Measurements from ENCODE around the gene DYNC2H1. TPM values are rescaled to one million over a fixed set of nuclear protein-coding genes. Genes with fewer than 3 reads are reported as not detected.

Gene DYNC2H1
- total RNA-seq, 1 experiment from 2014 or later, result 12.4 TPM

- in situ Hi-C loops (cut with HindIII; ENCODE audit: low pct_unique_long_range_greater_than_20kb, low sequenced_read_pairs), result no loop called here
- Histone ChIP-seq H3K27me3 (ENCODE audit: control insufficient read depth, insufficient read depth, low read length) (no peaks in the 10 kb centered on the region), H3K36me3 (ENCODE audit: control insufficient read depth, insufficient read depth, low read length) (no peaks in the 10 kb centered on the region), H3K27ac (ENCODE audit: low read length) (no peak overlapping the region), H3K4me1 (ENCODE audit: control insufficient read depth, insufficient read depth, low read length) (no peaks in the 10 kb centered on the region), H3K9me3 (ENCODE audit: control insufficient read depth, insufficient read depth, low read depth, low read length) (no peaks in the 10 kb centered on the region), H3K4me3 (ENCODE audit: low read depth in 2 of 2, low read length in 2 of 2) (no peak overlapping the region)
- ChIA-PET CTCF (no interaction called here), POLR2A (no interaction called here)
- TF ChIP-seq SIN3A (IDR thresholded peaks at IDR 0.05; ENCODE audit: borderline replicate concordance, insufficient read depth, low read depth, low read length) (no peak), POLR2AphosphoS5 (IDR thresholded peaks at IDR 0.05; ENCODE audit: low read depth, low read length) (no peak), TCF7L2 (IDR thresholded peaks at IDR 0.05; ENCODE audit: low read depth, low read length) (no peak)
- intact Hi-C loops (cut with micrococcal nuclease; ENCODE audit: unreplicated experiment), result no loop called here
- DNase-seq (ENCODE audit: low read depth, low spot score), result no peak
- no TSS peak for BruUV-seq (replicated peaks)
- no peak for ATAC-seq
Observed at GRCh38 chr11:103407641-103408040, 298.4 kb downstream of the DYNC2H1 start.

GRCh38 chr11:103413266-103413888, 304.2 kb downstream of the DYNC2H1 start:
- no peak overlapping the region for H3K4me3 ChIP-seq (ENCODE audit: low read depth in 2 of 2, low read length in 2 of 2)
- DNase-seq (ENCODE audit: low read depth, low spot score) (no peak), ATAC-seq (no peak)
- H3K27ac ChIP-seq (ENCODE audit: low read length), result no peak overlapping the region
- H3K27me3 ChIP-seq (ENCODE audit: control insufficient read depth, insufficient read depth, low read length), result no peaks in the 10 kb centered on the region
- POLR2A ChIA-PET, result no interaction called here
- TF ChIP-seq TCF7L2 (IDR thresholded peaks at IDR 0.05; ENCODE audit: low read depth, low read length) (no peak), SIN3A (IDR thresholded peaks at IDR 0.05; ENCODE audit: borderline replicate concordance, insufficient read depth, low read depth, low read length) (no peak), CTCF (IDR thresholded peaks at IDR 0.05) (no peak)
- no peaks in the 10 kb centered on the region for H3K4me1 ChIP-seq (ENCODE audit: control insufficient read depth, insufficient read depth, low read length)
- in situ Hi-C loops (cut with HindIII; ENCODE audit: low pct_unique_long_range_greater_than_20kb, low sequenced_read_pairs) (no loop called here), intact Hi-C loops (cut with micrococcal nuclease; ENCODE audit: unreplicated experiment) (no loop called here)
- no peaks in the 10 kb centered on the region for H3K9me3 ChIP-seq (ENCODE audit: control insufficient read depth, insufficient read depth, low read depth, low read length)
- no TSS peak for BruUV-seq (replicated peaks)
- H3K36me3 ChIP-seq (ENCODE audit: control insufficient read depth, insufficient read depth, low read length), result no peaks in the 10 kb centered on the region
- CTCF ChIA-PET, result no interaction called here

GRCh38 chr11:103418014-103418413, 308.8 kb downstream of the DYNC2H1 start:
- no peak for DNase-seq (ENCODE audit: low read depth, low spot score)
- intact Hi-C loops (cut with micrococcal nuclease; ENCODE audit: unreplicated experiment), result no loop called here
- BruUV-seq (replicated peaks), result no TSS peak
- in situ Hi-C loops (cut with HindIII; ENCODE audit: low pct_unique_long_range_greater_than_20kb, low sequenced_read_pairs), result no loop called here
- CTCF ChIA-PET, result no interaction called here
- Histone ChIP-seq H3K36me3 (ENCODE audit: control insufficient read depth, insufficient read depth, low read length) (no peaks in the 10 kb centered on the region), H3K4me3 (ENCODE audit: low read depth in 2 of 2, low read length in 2 of 2) (no peak overlapping the region), H3K9me3 (ENCODE audit: control insufficient read depth, insufficient read depth, low read depth, low read length) (no peaks in the 10 kb centered on the region), H3K27me3 (ENCODE audit: control insufficient read depth, insufficient read depth, low read length) (no peaks in the 10 kb centered on the region), H3K27ac (ENCODE audit: low read length) (no peak overlapping the region), H3K4me1 (ENCODE audit: control insufficient read depth, insufficient read depth, low read length) (no peaks in the 10 kb centered on the region)
- TF ChIP-seq REST (IDR thresholded peaks at IDR 0.05; ENCODE audit: insufficient read depth in 1 of 2, low read depth in 2 of 2, low read length in 1 of 2), result no peak
- no peak for TF ChIP-seq POLR2AphosphoS5 (IDR thresholded peaks at IDR 0.05; ENCODE audit: low read depth, low read length)
- TF ChIP-seq CTCF (IDR thresholded peaks at IDR 0.05), result no peak
- TF ChIP-seq SIN3A (IDR thresholded peaks at IDR 0.05; ENCODE audit: borderline replicate concordance, insufficient read depth, low read depth, low read length), result no peak
- TF ChIP-seq TCF7L2 (IDR thresholded peaks at IDR 0.05; ENCODE audit: low read depth, low read length), result no peak
- POLR2A ChIA-PET, result no interaction called here
- ATAC-seq, result no peak

Measured in Panc1 (cell line).